Loucy (cell line): Measurements from ENCODE around the gene ISOC1.

ENCODE experiments used
- CTCF ChIP-seq: fragments of 200-600 bp; sonication (generic); conservative IDR thresholded peaks from 2 replicates; pipeline ENCODE4 v1.5.1; 2014; ENCODE audit warnings: mild to moderate bottlenecking, antibody characterized with exemption, low read length
- EZH2phosphoT487 ChIP-seq: fragments of 200-600 bp; IDR thresholded peaks from 2 replicates; pipeline ENCODE4 v1.6.1; 2018; ENCODE audit warnings: antibody characterized with exemption, mild to moderate bottlenecking, moderate library complexity, borderline replicate concordance

GRCh38 chr5:129079496-129079895, 15.1 kb upstream of the ISOC1 start:
- TF ChIP-seq CTCF (no peak), EZH2phosphoT487 (no peak)
